Measurements from ENCODE around the gene AP2S1. TPM values are rescaled to one million over a fixed set of nuclear protein-coding genes. Genes with fewer than 3 reads are reported as not detected.
"Not testable (repeated sequence)": the region's sequence is repeated elsewhere in the genome, so short reads cannot be mapped to it uniquely, and the experiment has no call there.

Gene AP2S1
- total RNA-seq, 2 donors from 2014 or later, result 118 to 141 TPM

- no peaks in the 10 kb centered on the region for H3K36me3 ChIP-seq
- H3K4me3 ChIP-seq, result no peak overlapping the region
- H3K4me1 ChIP-seq (replicated peaks), result no peaks in the 10 kb centered on the region
- WGBS, result 66% methylated on average over 2 of the region's 2 CpGs
- intact Hi-C loops (cut with DNase I), result no loop called here
- no peaks in the 10 kb centered on the region for H3K9me3 ChIP-seq
- no peaks in the 10 kb centered on the region for H3K27me3 ChIP-seq (replicated peaks; ENCODE audit: insufficient read depth)
- H3K27ac ChIP-seq, result no peak overlapping the region
- no peak for TF ChIP-seq CTCF (IDR thresholded peaks at IDR 0.05)
- TF ChIP-seq POLR2AphosphoS5 (IDR thresholded peaks at IDR 0.05), result no peak
- TF ChIP-seq POLR2A (IDR thresholded peaks at IDR 0.05), result no peak
- no peak for DNase-seq (ENCODE audit: low spot score)
These were observed 34.8 kb upstream of the AP2S1 start for GRCh38 chr19:46885411-46885810.

GRCh38 chr19:46882751-46883150 lies 32.1 kb upstream of the AP2S1 start:
- H3K36me3 ChIP-seq; H3K27ac ChIP-seq; H3K27me3 ChIP-seq (replicated peaks; ENCODE audit: insufficient read depth); intact Hi-C loops (cut with DNase I); DNase-seq (ENCODE audit: low spot score); H3K4me1 ChIP-seq (replicated peaks); H3K9me3 ChIP-seq; H3K4me3 ChIP-seq: not testable (repeated sequence)
- 62% methylated on average over 4 of the region's 4 CpGs for WGBS

GRCh38 chr19:46882034-46882433 lies 31.4 kb upstream of the AP2S1 start:
- H3K27me3 ChIP-seq (replicated peaks; ENCODE audit: insufficient read depth), result no peaks in the 10 kb centered on the region
- TF ChIP-seq POLR2AphosphoS5 (IDR thresholded peaks at IDR 0.05) (no peak), POLR2A (IDR thresholded peaks at IDR 0.05) (no peak), CTCF (IDR thresholded peaks at IDR 0.05) (no peak)
- DNase-seq (ENCODE audit: low spot score), result no peak
- no peaks in the 10 kb centered on the region for H3K9me3 ChIP-seq
- intact Hi-C loops (cut with DNase I), result no loop called here
- H3K36me3 ChIP-seq, result no peaks in the 10 kb centered on the region
- 83% methylated on average over 4 of the region's 4 CpGs for WGBS
- no peak overlapping the region for H3K27ac ChIP-seq
- H3K4me1 ChIP-seq (replicated peaks), result no peaks in the 10 kb centered on the region
- H3K4me3 ChIP-seq, result no peak overlapping the region

- Histone ChIP-seq H3K36me3 (no peaks in the 10 kb centered on the region), H3K27me3 (replicated peaks; ENCODE audit: insufficient read depth) (no peaks in the 10 kb centered on the region), H3K4me1 (replicated peaks) (no peaks in the 10 kb centered on the region), H3K4me3 (no peak overlapping the region), H3K27ac (no peak overlapping the region), H3K9me3 (no peaks in the 10 kb centered on the region)
- 98% methylated on average over 4 of the region's 4 CpGs for WGBS
- intact Hi-C loops (cut with DNase I), result no loop called here
- DNase-seq (ENCODE audit: low spot score), result no peak
- TF ChIP-seq POLR2A (IDR thresholded peaks at IDR 0.05), result no peak
- no peak for TF ChIP-seq POLR2AphosphoS5 (IDR thresholded peaks at IDR 0.05)
- TF ChIP-seq CTCF (IDR thresholded peaks at IDR 0.05), result no peak
These were observed 30.4 kb upstream of the AP2S1 start for GRCh38 chr19:46881092-46881491.

GRCh38 chr19:46880431-46880830 lies 29.8 kb upstream of the AP2S1 start:
- 100% methylated on average over 1 of the region's 1 CpG for WGBS
- DNase-seq (ENCODE audit: low spot score), result no peak
- TF ChIP-seq POLR2AphosphoS5 (IDR thresholded peaks at IDR 0.05), result no peak
- TF ChIP-seq CTCF (IDR thresholded peaks at IDR 0.05), result no peak
- no peak for TF ChIP-seq POLR2A (IDR thresholded peaks at IDR 0.05)
- no peaks in the 10 kb centered on the region for H3K27me3 ChIP-seq (replicated peaks; ENCODE audit: insufficient read depth)
- intact Hi-C loops (cut with DNase I), result no loop called here
- no peak overlapping the region for H3K27ac ChIP-seq
- no peaks in the 10 kb centered on the region for H3K9me3 ChIP-seq
- no peak overlapping the region for H3K4me3 ChIP-seq
- no peaks in the 10 kb centered on the region for H3K36me3 ChIP-seq
- H3K4me1 ChIP-seq (replicated peaks), result no peaks in the 10 kb centered on the region
